Mesodermal cell (in vitro differentiated cells): ENCODE measurements around the gene CBR4.

Experiments used
- H3K27ac ChIP-seq: 2 replicates; pipeline ENCODE4 v1.7.0; 2013; ENCODE audit warnings: mild to moderate bottlenecking, low read depth, low read length, moderate library complexity; ENCODE audit not compliant: severe bottlenecking
- H3K36me3 ChIP-seq: 2 replicates; pipeline ENCODE4 v1.7.1; 2013; ENCODE audit warnings: mild to moderate bottlenecking, low read length, moderate library complexity; ENCODE audit not compliant: control insufficient read depth, insufficient read depth
- H3K4me1 ChIP-seq: one replicate; pipeline ENCODE4 v1.7.1; 2013; ENCODE audit warnings: mild to moderate bottlenecking, low read length; ENCODE audit not compliant: insufficient read depth, control insufficient read depth, poor library complexity, severe bottlenecking
- H3K4me3 ChIP-seq: 2 replicates; pipeline ENCODE4 v1.7.0; 2013; ENCODE audit warnings: low read length, control low read depth, mild to moderate bottlenecking; ENCODE audit not compliant: insufficient read depth, poor library complexity, severe bottlenecking; ENCODE audit errors: extremely low read depth
- H3K9me3 ChIP-seq: 2 replicates; pipeline ENCODE4 v1.7.1; 2013; ENCODE audit warnings: mild to moderate bottlenecking, low read length, moderate library complexity; ENCODE audit not compliant: control insufficient read depth
- WGBS, 2 experiments: methylation state at CpG; one replicate each; pipeline ENCODE4 v1.1.5; 2013; ENCODE audit warnings: missing lambda C conversion rate in 2 of 2; ENCODE audit not compliant: insufficient coverage in 2 of 2; 5-methylcytosine and 5-hydroxymethylcytosine counted together

The CBR4 gene

DNA sequence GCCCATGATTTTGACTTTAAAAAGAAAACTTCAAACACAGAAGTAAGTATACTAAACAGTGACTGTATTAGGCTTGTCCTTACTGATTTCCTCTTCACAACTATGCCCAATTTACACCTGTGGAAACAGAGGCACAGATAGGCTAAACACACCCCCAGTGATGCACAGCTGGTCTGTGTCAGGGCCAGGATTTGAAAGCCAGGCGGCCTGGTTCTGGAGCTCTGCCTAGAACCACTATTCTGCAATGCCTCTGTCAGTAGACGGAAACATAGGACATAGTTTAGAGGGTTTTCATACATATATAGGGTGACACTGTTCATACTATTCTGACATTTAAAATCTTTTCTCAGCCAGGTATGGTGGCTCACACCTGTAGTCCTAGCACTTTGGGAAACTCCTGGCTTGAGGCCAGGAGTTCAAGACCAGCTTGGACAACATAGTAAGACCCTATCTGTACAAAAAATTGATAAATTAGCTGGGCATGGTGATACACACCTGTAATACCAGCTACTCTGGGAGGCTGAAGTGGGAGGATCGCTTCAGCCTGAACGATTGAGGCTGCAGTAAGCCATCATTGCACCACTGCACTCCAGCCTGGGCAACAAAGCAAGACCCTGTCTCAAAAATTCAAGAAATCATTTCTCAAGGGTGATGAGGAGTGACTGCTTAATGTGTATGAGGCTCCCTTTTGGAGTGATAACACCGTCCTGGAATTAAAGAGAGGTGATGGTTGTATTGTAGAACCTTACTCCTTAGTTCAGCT is 23.0 kb upstream of the CBR4 start:
- no peaks in the 10 kb centered on the region for H3K36me3 ChIP-seq
- 92 to 100% methylated on average over 3 to 4 of the region's 5 CpGs for WGBS, 2 experiments
- no peaks in the 10 kb centered on the region for H3K4me1 ChIP-seq
- H3K4me3 ChIP-seq = no peak overlapping the region
- no peaks in the 10 kb centered on the region for H3K9me3 ChIP-seq
- H3K27ac ChIP-seq = no peak overlapping the region

DNA sequence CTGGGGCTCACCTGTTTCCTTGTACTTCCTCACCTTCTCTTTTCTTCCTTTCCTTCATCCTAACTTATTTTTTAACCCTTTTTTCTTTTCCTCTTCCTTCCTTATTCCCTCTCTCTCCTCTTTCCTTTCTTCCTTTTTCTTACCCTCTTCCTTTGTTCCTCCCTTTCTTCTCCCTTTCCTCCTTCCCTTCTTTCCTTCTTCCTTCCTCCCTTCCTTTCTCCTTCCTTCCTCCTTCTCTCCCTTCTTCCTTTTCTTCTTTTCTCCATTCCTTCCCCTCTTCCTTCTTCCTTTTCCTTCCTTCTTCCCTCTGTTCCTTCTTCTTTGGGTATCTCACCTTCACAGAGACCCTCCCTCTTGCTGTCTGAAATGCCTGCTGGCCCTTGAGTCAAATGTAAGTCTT is 22.1 kb upstream of the CBR4 start:
- Histone ChIP-seq H3K27ac (no peak overlapping the region), H3K9me3 (peaks cover 3% of the 10 kb centered on the region), H3K4me1 (no peaks in the 10 kb centered on the region), H3K4me3 (no peak overlapping the region), H3K36me3 (no peaks in the 10 kb centered on the region)

DNA sequence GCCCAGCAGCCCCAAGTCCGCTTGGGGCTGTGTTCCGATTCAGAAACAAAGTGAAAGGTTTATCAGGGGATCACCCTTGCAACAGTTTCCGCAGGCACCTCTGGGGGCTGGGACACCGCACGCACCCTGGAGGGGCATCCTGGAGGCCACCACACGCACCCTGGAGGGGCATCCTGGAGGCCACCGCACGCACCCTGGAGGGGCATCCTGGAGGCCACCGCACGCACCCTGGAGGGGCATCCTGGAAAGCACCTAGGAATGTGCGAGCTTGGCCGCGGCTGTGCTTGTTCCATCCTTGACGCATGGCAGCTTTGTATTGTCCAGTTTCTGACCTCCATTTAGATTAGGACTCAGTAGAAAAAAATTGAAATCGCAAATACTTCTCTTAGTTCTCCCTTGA is 21.3 kb upstream of the CBR4 start:
- Histone ChIP-seq H3K4me1 (no peaks in the 10 kb centered on the region), H3K4me3 (no peak overlapping the region), H3K27ac (no peak overlapping the region), H3K36me3 (no peaks in the 10 kb centered on the region), H3K9me3 (peaks cover 3% of the 10 kb centered on the region)
- WGBS, 2 experiments = 91 to 93% methylated on average over 15 of the region's 15 CpGs

GRCh38 chr4:169030562-169030982 is 20.5 kb upstream of the CBR4 start:
- Histone ChIP-seq H3K36me3 (no peaks in the 10 kb centered on the region), H3K9me3 (peaks cover 3% of the 10 kb centered on the region), H3K4me3 (no peak overlapping the region), H3K27ac (no peak overlapping the region), H3K4me1 (no peaks in the 10 kb centered on the region)
- 83 to 88% methylated on average over 3 to 4 of the region's 6 CpGs for WGBS, 2 experiments

- Histone ChIP-seq H3K4me1 (no peaks in the 10 kb centered on the region), H3K9me3 (peaks cover 3% of the 10 kb centered on the region), H3K36me3 (no peaks in the 10 kb centered on the region), H3K27ac (no peak overlapping the region), H3K4me3 (no peak overlapping the region)
- 83 to 85% methylated on average over 1 to 2 of the region's 4 CpGs for WGBS, 2 experiments
These were observed 19.9 kb upstream of the CBR4 start for GRCh38 chr4:169029947-169030346.

GRCh38 chr4:169027663-169028062 is 17.6 kb upstream of the CBR4 start:
- 67 to 100% methylated on average over 1 to 3 of the region's 3 CpGs for WGBS, 2 experiments
- Histone ChIP-seq H3K4me3 (no peak overlapping the region), H3K4me1 (no peaks in the 10 kb centered on the region), H3K36me3 (no peaks in the 10 kb centered on the region), H3K27ac (no peak overlapping the region), H3K9me3 (peaks cover 3% of the 10 kb centered on the region)

DNA sequence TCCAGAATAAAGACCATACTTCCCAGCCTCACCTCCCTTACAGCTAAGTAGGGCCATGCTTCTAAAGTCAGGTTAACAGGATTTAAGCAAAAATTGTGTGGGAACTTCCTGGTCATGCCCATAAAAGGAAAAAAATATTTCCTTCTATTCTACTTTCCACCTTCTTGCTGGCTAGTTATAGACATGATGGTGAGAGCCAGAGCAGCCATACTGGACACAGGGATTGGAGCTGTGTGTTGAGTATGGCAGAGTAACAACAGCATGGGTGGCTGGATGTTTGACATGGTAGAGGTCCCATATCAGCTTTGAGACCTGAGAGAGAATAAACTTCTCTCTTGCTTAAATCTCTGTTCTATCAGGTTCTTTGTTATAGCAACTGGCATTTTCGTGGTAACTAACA is 15.1 kb upstream of the CBR4 start:
- peaks cover 3% of the 10 kb centered on the region for H3K9me3 ChIP-seq
- WGBS, 2 experiments = 80 to 100% methylated on average over 1 of the region's 1 CpG

DNA sequence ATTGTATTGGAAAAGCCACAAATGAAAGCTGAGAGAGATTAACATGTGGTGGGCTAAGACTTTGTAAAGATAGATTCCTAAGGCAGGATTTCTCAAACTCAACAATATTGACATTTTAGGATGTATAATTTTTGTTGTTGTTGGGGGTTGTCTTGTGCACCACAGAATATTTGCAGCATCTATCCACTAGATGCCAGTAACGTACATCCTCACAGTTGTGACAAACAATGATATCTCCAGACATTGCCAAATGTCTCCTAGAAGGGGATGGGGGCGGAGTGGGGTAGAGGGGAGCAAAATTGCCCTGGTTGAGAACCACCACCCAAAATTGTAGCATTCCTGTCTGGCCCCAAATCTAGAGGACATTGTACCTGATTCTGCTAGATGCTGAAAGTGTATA is 14.7 kb upstream of the CBR4 start:
- H3K4me1 ChIP-seq = no peaks in the 10 kb centered on the region
- H3K4me3 ChIP-seq = no peak overlapping the region
- no peak overlapping the region for H3K27ac ChIP-seq
- peaks cover 3% of the 10 kb centered on the region for H3K9me3 ChIP-seq
- 71 to 100% methylated on average over 1 of the region's 2 CpGs for WGBS, 2 experiments
- no peaks in the 10 kb centered on the region for H3K36me3 ChIP-seq

More for the DNA sequence above, 15.1 kb upstream of the CBR4 start:
- Histone ChIP-seq H3K27ac (no peak overlapping the region), H3K36me3 (no peaks in the 10 kb centered on the region), H3K4me1 (no peaks in the 10 kb centered on the region), H3K4me3 (no peak overlapping the region)

DNA sequence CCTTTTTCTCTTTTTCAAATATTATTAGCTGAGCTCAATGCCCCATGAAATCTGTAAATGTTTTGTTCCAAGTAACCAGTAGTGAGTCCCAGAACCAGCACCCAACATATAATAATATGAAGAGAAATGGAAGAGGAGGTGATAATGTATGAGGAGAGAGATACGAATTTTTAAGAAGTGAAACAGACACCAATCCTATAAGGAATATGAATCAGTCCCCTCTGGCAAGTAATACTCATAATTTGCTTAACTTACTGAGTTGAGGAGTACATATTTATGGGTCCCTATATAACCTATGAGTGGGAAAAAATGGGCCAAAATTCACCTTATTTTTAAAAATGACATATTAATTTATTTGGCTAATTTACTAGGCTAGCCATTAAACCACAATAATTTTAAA is 8.4 kb upstream of the CBR4 start:
- WGBS, 2 experiments = no CpG with 5 or more reads among the region's 1 CpG
- no peaks in the 10 kb centered on the region for H3K9me3 ChIP-seq
- H3K4me1 ChIP-seq = no peaks in the 10 kb centered on the region
- H3K36me3 ChIP-seq = no peaks in the 10 kb centered on the region
- H3K4me3 ChIP-seq = no peak overlapping the region
- H3K27ac ChIP-seq = no peak overlapping the region

GRCh38 chr4:169017971-169018370 is 7.9 kb upstream of the CBR4 start:
- WGBS, 2 experiments = 80 to 100% methylated on average over 1 to 2 of the region's 5 CpGs
- Histone ChIP-seq H3K27ac (no peak overlapping the region), H3K4me3 (no peak overlapping the region), H3K9me3 (no peaks in the 10 kb centered on the region), H3K36me3 (no peaks in the 10 kb centered on the region), H3K4me1 (no peaks in the 10 kb centered on the region)

GRCh38 chr4:169015186-169015623 is 5.2 kb upstream of the CBR4 start:
- H3K4me1 ChIP-seq = no peaks in the 10 kb centered on the region
- H3K36me3 ChIP-seq = no peaks in the 10 kb centered on the region
- H3K27ac ChIP-seq = no peak overlapping the region
- 53 to 61% methylated on average over 4 to 5 of the region's 5 CpGs for WGBS, 2 experiments
- H3K9me3 ChIP-seq = no peaks in the 10 kb centered on the region
- no peak overlapping the region for H3K4me3 ChIP-seq
